H1 (cell line): ENCODE data around the gene CGNL1.

Source experiments
- CHD1 ChIP-seq: IDR thresholded peaks from 2 replicates; pipeline ENCODE4 v1.6.1; 2012; ENCODE audit warnings: low read depth, low read length, improper control_type of control experiment
- CREB1 ChIP-seq: IDR thresholded peaks from 2 replicates; pipeline ENCODE4 v1.6.1; 2012; ENCODE audit warnings: inconsistent platforms
- CTCF ChIP-seq, 3 experiments: IDR thresholded peaks; 1 replicate in 2 of 3; 2 replicates in 1 of 3; pipeline versions ENCODE4 v1.5.1 to v1.6.1; 2011; ENCODE audit warnings: low read length in 3 of 3, mild to moderate bottlenecking in 3 of 3, inconsistent platforms in 2 of 3, low read depth in 1 of 3, moderate library complexity in 1 of 3; ENCODE audit not compliant: insufficient read depth in 1 of 3; ENCODE audit errors: control extremely low read depth in 1 of 3
- E2F6 ChIP-seq: IDR thresholded peaks from 2 replicates; pipeline ENCODE4 v1.6.1; 2012; ENCODE audit warnings: inconsistent platforms
- EZH2 ChIP-seq: fragments of 200-600 bp; sonication (generic); IDR thresholded peaks from 2 replicates; pipeline ENCODE4 v1.7.1; 2012; ENCODE audit warnings: low read depth, mild to moderate bottlenecking, moderate library complexity, low read length, inconsistent platforms; ENCODE audit not compliant: severe bottlenecking
- GABPA ChIP-seq: IDR thresholded peaks from 2 replicates; pipeline ENCODE4 v1.6.1; 2011; ENCODE audit warnings: mild to moderate bottlenecking, low read length, moderate library complexity, borderline replicate concordance; ENCODE audit not compliant: insufficient read depth
- HDAC6 ChIP-seq: IDR thresholded peaks from one replicate; pipeline ENCODE4 v1.7.1; 2012; ENCODE audit warnings: low read depth, mild to moderate bottlenecking, inconsistent platforms, low read length, moderate library complexity
- KDM1A ChIP-seq: fragments of 200-600, 300-600 bp; sonication (generic); IDR thresholded peaks from 2 replicates; pipeline ENCODE4 v1.7.1; 2016; ENCODE audit warnings: mild to moderate bottlenecking, low read length, borderline replicate concordance
- NRF1 ChIP-seq: IDR thresholded peaks from 2 replicates; pipeline ENCODE4 v1.6.1; 2011; ENCODE audit warnings: mild to moderate bottlenecking, low read depth, low read length, improper control_type of control experiment
- POLR2A ChIP-seq, 2 experiments: IDR thresholded peaks; 1 replicate in 1 of 2; 2 replicates in 1 of 2; pipeline ENCODE4 v1.6.1; 2011; ENCODE audit warnings: low read depth in 2 of 2, low read length in 2 of 2, mild to moderate bottlenecking in 2 of 2; ENCODE audit errors: control extremely low read depth in 1 of 2
- POLR2AphosphoS5 ChIP-seq: IDR thresholded peaks from 2 replicates; pipeline ENCODE4 v1.6.1; 2011; ENCODE audit warnings: low read depth, low read length
- POU5F1 ChIP-seq: IDR thresholded peaks from 2 replicates; pipeline ENCODE4 v1.6.1; 2011; ENCODE audit warnings: low read depth, mild to moderate bottlenecking, low read length, moderate library complexity
- USF2 ChIP-seq: IDR thresholded peaks from 2 replicates; pipeline ENCODE4 v1.6.1; 2011; ENCODE audit warnings: low read length, improper control_type of control experiment

GRCh38 chr15:57354436-57355123, 21.7 kb upstream of the CGNL1 start:
- no peak for TF ChIP-seq POLR2A (IDR thresholded peaks at IDR 0.05; ENCODE audit: control extremely low read depth in 1 of 2, low read depth in 2 of 2, low read length in 2 of 2)
- no peak for TF ChIP-seq POLR2AphosphoS5
- no peak for TF ChIP-seq GABPA
- TF ChIP-seq CREB1: no peak
- no peak for TF ChIP-seq HDAC6
- TF ChIP-seq NRF1: no peak
- no peak for TF ChIP-seq CTCF (IDR thresholded peaks at IDR 0.05; ENCODE audit: control extremely low read depth in 1 of 3, insufficient read depth in 1 of 3, low read depth in 1 of 3, low read length in 3 of 3)
- TF ChIP-seq KDM1A: no peak
- no peak for TF ChIP-seq E2F6
- TF ChIP-seq POU5F1: no peak
- TF ChIP-seq CHD1: no peak
- no peak for TF ChIP-seq USF2
- no peak for TF ChIP-seq EZH2
